Epithelial cell of proximal tubule (primary cell): ENCODE data around the gene KRTAP3-3. TPM values are rescaled to one million over a fixed set of nuclear protein-coding genes. Genes with fewer than 3 reads are reported as not detected.

Experiments used
- DNase-seq: peaks from one replicate; pipeline ENCODE4 v3.0.0-alpha.2; 2011; ENCODE audit warnings: low read depth
- H3K4me3 ChIP-seq: 2 replicates; pipeline ENCODE4 v1.5.1; 2011; ENCODE audit warnings: low read depth, mild to moderate bottlenecking, low read length
- CTCF ChIP-seq: conservative IDR thresholded peaks from 2 replicates; pipeline ENCODE4 v1.5.1; 2012; ENCODE audit warnings: low read depth, mild to moderate bottlenecking, low read length
- total RNA-seq: library from RNA; depleted of rRNA; stranded (reverse); fragments of >200 nt; gene quantifications from 2 replicates; pipeline ENCODE4 v1.2.3, GENCODE V29; 2015

Gene KRTAP3-3
- total RNA-seq, 1 donor from 2014 or later: not detected

- TF ChIP-seq CTCF: no peak
- DNase-seq: no peak
- H3K4me3 ChIP-seq: no peak overlapping the region
These were observed 13.8 kb downstream of the KRTAP3-3 start for GRCh38 chr17:40980117-40980516.

- no peak for DNase-seq
- no peak overlapping the region for H3K4me3 ChIP-seq
- no peak for TF ChIP-seq CTCF
These were observed 15.3 kb downstream of the KRTAP3-3 start for GRCh38 chr17:40978575-40979151.

- no peak for TF ChIP-seq CTCF
- no peak for DNase-seq
- H3K4me3 ChIP-seq: no peak overlapping the region
These were observed 18.4 kb downstream of the KRTAP3-3 start for GRCh38 chr17:40975516-40975915.

- no peak overlapping the region for H3K4me3 ChIP-seq
- no peak for TF ChIP-seq CTCF
- no peak for DNase-seq
These were observed 19.6 kb downstream of the KRTAP3-3 start for GRCh38 chr17:40974366-40974765.

GRCh38 chr17:40967582-40967981, 26.4 kb downstream of the KRTAP3-3 start:
- DNase-seq: no peak
- H3K4me3 ChIP-seq: no peak overlapping the region

GRCh38 chr17:40966848-40967247, 27.1 kb downstream of the KRTAP3-3 start, which contains the start of gene KRT39:
KRT39 (minus strand) TSS chr17:40966948; CDS start chr17:40966856, 92 bp downstream.
- DNase-seq: no peak
- H3K4me3 ChIP-seq: no peak within 1 kb of the TSS
- TF ChIP-seq CTCF: no peak

More at GRCh38 chr17:40967582-40967981, 26.4 kb downstream of the KRTAP3-3 start:
- TF ChIP-seq CTCF: no peak

- TF ChIP-seq CTCF: peak; percentile 79
- DNase-seq: no peak
- H3K4me3 ChIP-seq: no peak overlapping the region
These were observed 30.1 kb downstream of the KRTAP3-3 start for GRCh38 chr17:40963838-40964237.
